NCI-H69 (cell line): ENCODE results near the gene SACS.
"Not testable (repeated sequence)": the region's sequence is repeated elsewhere in the genome, so short reads cannot be mapped to it uniquely, and the experiment has no call there.

Source experiments
- DNase-seq: peaks from one replicate; lab custom pipeline; 2025; lab: John Stamatoyannopoulos, UW

SACS gene

DNA sequence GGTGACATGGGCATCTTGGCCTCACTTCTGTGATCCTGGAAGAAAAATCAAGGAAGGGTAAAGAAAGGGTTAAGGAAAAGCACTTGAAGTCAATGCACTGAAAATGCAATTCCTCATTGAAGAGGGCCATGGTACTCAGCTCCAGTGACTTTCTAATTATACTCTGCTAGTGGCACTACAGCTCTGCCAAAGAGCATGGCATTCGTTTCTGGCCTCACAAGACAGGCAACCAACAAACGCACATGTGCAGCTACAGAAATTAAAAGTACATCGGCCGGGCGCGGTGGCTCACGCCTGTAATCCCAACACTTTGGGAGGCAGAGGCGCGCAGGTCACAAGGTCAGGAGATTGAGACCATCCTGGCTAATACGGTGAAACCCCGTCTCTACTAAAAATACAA lies 21.8 kb downstream of the SACS start:
- no peak for DNase-seq

- DNase-seq = no peak
Measured at GRCh38 chr13:23411220-23411619, 22.3 kb downstream of the SACS start.

DNA sequence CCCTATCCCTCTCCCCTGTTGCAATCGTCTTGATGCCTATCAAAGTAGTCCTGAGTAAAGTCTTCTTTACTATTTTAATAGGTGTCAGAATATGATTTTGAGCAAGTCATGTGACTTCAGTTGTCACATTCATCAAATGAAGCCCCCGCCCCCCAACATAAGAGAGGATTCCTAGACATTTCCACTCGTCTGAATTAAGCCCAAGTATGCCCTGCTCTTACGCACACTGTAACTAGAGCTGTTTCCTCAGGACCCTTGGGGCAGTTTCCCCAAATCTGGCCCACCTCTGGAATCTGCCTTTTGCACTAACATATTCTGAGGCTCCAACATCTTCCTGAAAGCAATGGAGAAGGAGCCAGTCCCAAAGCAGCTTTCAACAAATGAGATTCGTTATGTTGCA lies 25.5 kb downstream of the SACS start:
- no peak for DNase-seq

- DNase-seq = not testable (repeated sequence)
Measured at GRCh38 chr13:23401156-23401555, 32.3 kb downstream of the SACS start.

DNA sequence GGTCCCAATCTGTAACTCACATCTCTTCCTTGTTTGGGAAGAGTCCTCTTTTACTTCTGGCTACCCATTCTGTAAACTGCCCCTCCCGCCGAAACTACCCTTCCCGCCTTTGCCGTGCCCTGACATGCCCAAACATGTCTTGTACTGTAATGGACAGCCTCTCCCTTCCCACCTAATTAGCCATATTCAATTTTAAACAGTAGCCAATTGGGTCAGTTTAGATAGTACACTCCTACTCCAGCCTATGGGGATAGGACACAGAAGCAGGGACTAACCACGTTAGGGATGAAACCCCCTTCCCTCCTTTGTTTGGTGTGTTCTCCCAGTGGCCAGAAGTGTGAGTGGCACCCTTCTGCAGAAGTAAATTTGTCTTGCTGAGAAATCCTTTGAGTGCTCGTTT lies 34.2 kb downstream of the SACS start:
- peak; percentile 20 for DNase-seq

- DNase-seq = no peak
Measured at GRCh38 chr13:23394821-23395220, 38.7 kb downstream of the SACS start.

- DNase-seq = no peak
Measured at GRCh38 chr13:23392925-23393645, 40.4 kb downstream of the SACS start.

DNA sequence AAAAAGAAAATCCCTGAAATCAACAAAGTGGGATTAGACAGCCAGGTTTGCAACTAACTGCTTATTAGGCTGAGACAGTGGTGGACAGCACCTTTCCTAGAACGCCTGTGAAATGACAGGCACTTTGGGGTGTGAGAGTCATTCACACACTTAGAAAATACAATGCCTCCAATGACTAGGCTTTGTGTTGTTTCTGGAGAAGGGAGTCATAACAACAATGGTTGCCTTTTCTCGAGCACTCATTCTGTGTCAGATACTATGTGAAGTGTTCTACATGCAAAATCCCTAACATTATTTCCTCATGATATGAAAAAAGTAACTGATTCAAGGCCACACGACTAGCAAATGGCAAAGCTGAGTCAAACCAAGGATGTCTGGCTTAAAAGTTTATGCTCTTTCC lies 41.2 kb downstream of the SACS start:
- no peak for DNase-seq

- no peak for DNase-seq
Measured at GRCh38 chr13:23391752-23392151, 41.8 kb downstream of the SACS start.

DNA sequence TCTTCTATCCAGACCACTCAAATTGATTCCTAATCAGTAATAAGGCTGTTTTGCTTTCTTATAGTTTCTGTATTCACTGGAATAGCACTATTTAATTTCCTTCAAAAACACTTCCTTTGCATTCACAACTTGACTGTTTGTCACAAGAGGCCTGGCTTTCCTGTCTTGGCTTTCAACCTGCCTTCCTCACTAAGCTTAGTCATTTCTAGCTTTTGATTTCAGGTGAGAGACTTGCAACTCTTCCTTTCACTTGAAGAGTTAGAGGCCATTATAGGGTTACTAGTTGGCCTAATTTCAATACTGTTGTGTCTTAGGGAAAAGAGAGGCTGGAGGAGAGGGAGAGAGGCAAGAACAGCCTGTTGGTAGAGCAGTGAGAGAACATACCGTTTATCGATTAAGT lies 47.0 kb downstream of the SACS start:
- DNase-seq = no peak

DNA sequence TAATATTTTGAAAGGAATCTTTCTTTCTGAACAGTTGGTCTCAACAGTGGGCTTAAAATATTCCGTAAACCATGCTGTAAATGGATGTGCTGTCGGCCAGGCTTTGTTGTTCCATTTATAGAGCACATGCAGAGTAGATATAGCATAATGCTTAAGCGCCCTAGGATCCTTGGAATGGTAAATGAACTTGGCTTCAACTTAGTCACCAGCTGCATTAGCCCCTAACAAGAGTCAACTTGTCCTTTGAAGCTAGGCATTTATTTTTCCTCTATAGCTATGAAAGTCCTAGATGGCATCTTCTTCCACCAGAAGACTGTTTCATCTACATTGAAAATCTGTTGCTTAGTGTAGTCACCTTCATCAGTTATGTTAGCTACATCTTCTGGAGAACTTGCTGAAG lies 47.6 kb downstream of the SACS start:
- no peak for DNase-seq

GRCh38 chr13:23384111-23384510 lies 49.4 kb downstream of the SACS start:
- no peak for DNase-seq

- no peak for DNase-seq
Measured at GRCh38 chr13:23383151-23383550, 50.4 kb downstream of the SACS start.

DNA sequence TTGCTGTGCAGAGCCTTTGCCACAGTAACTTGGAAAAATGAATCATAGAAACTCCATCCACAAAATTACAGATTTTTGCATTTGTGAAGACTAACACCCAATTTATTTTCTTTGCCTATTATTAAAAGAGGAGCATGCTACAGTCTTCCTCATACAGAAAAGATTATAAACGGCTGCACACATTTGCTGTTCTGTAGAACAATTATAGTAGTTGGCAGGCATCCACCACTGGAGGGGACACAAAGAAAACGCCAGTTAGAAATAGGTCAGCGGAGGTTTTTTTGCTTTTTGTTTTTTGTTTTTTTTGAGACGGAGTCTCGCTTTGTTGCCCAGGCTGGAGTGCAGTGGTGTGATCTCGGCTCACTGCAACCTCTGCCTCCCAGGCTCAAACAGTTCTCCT lies 51.6 kb downstream of the SACS start:
- peak; percentile 1 for DNase-seq

DNA sequence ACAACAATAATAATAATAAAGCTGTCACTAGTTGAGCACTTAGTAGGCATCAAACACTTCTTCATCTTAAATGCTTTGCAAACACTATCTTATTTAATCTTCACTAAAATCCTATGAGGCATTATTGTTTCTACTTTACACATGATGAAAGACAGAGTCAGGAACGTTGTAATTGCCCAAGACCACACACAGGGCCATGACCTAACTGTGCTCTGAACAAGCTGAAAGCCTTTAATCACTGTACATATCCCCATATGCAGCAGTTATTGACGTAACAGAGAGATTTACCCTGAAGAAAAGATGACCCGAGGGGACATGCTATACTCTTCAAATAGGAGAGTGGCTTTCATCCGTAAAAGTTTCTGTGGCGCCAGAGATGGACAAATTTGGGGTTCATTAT lies 53.0 kb downstream of the SACS start:
- DNase-seq = peak; percentile 14

DNA sequence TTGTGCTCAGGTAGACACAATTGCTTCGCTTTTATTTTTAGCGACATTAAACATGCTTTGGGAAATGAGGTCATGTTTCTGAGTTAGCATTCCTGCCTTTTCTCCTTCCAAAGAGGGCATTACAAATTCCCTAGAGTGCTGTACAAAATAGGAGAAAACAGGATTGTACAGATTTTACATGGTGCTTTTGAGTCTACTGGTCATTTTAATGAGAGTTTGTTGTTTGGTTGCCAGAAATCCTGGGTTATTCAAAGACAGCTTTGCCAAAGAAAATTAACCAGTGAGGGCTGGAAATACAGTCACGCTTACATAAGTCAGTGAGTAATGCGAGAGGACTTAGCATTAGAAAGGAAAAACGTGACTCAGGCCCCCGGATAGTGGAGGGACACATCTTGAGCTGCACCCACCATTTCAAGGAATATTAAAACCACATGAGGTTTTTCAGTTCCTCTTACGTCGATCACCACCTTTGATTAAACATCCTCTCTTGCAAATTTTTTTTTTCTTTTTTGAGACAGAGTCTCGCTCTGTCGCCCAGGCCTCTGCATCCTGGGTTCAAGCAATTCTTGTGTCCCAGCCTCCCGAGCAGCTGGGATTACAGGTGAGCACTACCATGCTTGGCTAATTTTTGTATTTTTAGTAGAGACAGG lies 55.4 kb downstream of the SACS start:
- DNase-seq = no peak

- DNase-seq = no peak
Measured at GRCh38 chr13:23377579-23377978, 55.9 kb downstream of the SACS start.

GRCh38 chr13:23375001-23375971 lies 58.2 kb downstream of the SACS start:
- peak; percentile 88 for DNase-seq

- DNase-seq = no peak
Measured at GRCh38 chr13:23372264-23372906, 61.1 kb downstream of the SACS start.

DNA sequence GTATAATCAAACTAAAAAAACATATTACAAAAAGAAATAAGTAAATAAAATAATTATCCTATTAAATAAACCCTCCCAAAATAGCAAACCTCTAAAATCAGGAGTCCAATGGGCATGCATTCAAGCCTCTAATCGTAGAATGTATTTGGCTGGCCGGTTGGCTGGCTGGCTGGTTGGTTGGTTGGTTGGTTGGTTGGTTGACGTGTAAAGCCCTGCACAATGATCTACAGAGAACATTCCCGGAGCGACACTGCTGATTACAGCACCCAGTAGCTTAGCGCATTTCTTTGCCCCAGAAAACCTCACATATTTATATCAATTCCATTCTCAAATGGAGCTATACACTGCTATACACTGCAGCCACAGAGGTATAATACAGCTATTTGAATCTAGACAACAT lies 65.6 kb downstream of the SACS start:
- no peak for DNase-seq

GRCh38 chr13:23365652-23366051 lies 67.8 kb downstream of the SACS start:
- DNase-seq = peak; percentile 0

GRCh38 chr13:23359882-23360281 lies 73.6 kb downstream of the SACS start:
- no peak for DNase-seq
